GM12878 (cell line): ENCODE data around the gene FBXO42. TPM values are rescaled to one million over a fixed set of nuclear protein-coding genes. Genes with fewer than 3 reads are reported as not detected.

Experiments
- ATAC-seq: fragments of 200-7000 bp; cut with Tn5 transposase; 3 replicates; pipeline ENCODE4 v1.9.1; 2020; ENCODE audit warnings: mild to moderate bottlenecking, moderate library complexity
- BruUV-seq: library from RNA; stranded (reverse); fragments of 400-500 nt; replicated peaks from 2 replicates; lab custom pipeline; 2021; lab: Mats Ljungman, UMichigan
- CTCF ChIA-PET: fragments of 300-600 bp; sonication (Branson Sonifier 250); formaldehyde crosslinking; extraction: SDS; loops from one replicate; lab custom pipeline; 2021; ENCODE audit warnings: inconsistent platforms; lab: Yijun Ruan, JAX
- POLR2A ChIA-PET: fragments of 350-600 bp; formaldehyde crosslinking; extraction: SDS; loops from one replicate; lab custom pipeline; 2021; ENCODE audit warnings: inconsistent platforms; lab: Charles Lee
- RAD21 ChIA-PET: fragments of 300-600 bp; sonication (Branson Sonifier 250); formaldehyde crosslinking; loops from one replicate; lab custom pipeline; 2023; ENCODE audit warnings: antibody characterized with exemption; ENCODE audit not compliant: unreplicated experiment; lab: Charles Lee
- SMC1A ChIA-PET: fragments of 300-600 bp; sonication (Branson Sonifier 250); formaldehyde crosslinking; loops from one replicate; lab custom pipeline; 2023; ENCODE audit not compliant: unreplicated experiment, uncharacterized antibody; lab: Charles Lee
- DNase-seq: peaks from one replicate; pipeline ENCODE4 v3.0.0-alpha.2; 2011; ENCODE audit warnings: low read depth, low spot score
- FAIRE-seq: peaks from 3 replicates; lab custom pipeline; 2011; peaks lifted over from hg19 to GRCh38; lab: Jason Lieb, UNC
- H2AFZ ChIP-seq: 2 replicates; pipeline ENCODE4 v1.6.0; 2011; ENCODE audit warnings: low read depth, low read length, control low read depth; ENCODE audit not compliant: control insufficient read depth
- H3K27ac ChIP-seq: 2 replicates; pipeline ENCODE4 v1.5.1; 2011; ENCODE audit warnings: control low read depth; ENCODE audit not compliant: control insufficient read depth, insufficient read depth
- H3K27me3 ChIP-seq, 2 experiments: replicated peaks in 1 of 2; 2 replicates each; pipeline versions ENCODE4 v1.6.0 to v1.6.1; 2011; ENCODE audit warnings: low read length in 1 of 2; ENCODE audit not compliant: control insufficient read depth in 2 of 2, insufficient read depth in 2 of 2
- H3K36me3 ChIP-seq, 2 experiments: 2 replicates each; pipeline ENCODE4 v1.5.1; 2011; ENCODE audit warnings: low read length in 1 of 2; ENCODE audit not compliant: control insufficient read depth in 2 of 2, insufficient read depth in 2 of 2
- H3K4me1 ChIP-seq: 2 replicates; pipeline ENCODE4 v1.6.1; 2011; ENCODE audit warnings: mild to moderate bottlenecking, low read length, moderate library complexity, mixed read lengths; ENCODE audit not compliant: control insufficient read depth, insufficient read depth
- H3K4me2 ChIP-seq: 2 replicates; pipeline ENCODE4 v1.6.0; 2011; ENCODE audit warnings: control low read depth; ENCODE audit not compliant: control insufficient read depth, insufficient read depth
- H3K4me3 ChIP-seq: fragments of 200-600 bp; sonication (generic); 2 replicates; pipeline ENCODE4 v1.5.1; 2016
- H3K79me2 ChIP-seq: 2 replicates; pipeline ENCODE4 v1.6.0; 2011; ENCODE audit warnings: low read length; ENCODE audit not compliant: control insufficient read depth, insufficient read depth
- H3K9ac ChIP-seq: 2 replicates; pipeline ENCODE4 v1.8.0; 2011; ENCODE audit warnings: low read length, control low read depth, mixed read lengths; ENCODE audit not compliant: control insufficient read depth, insufficient read depth
- H3K9me3 ChIP-seq: replicated peaks from 3 replicates; pipeline ENCODE4 v1.5.1; 2011; ENCODE audit warnings: mild to moderate bottlenecking, low read length; ENCODE audit not compliant: control insufficient read depth, insufficient read depth
- H4K20me1 ChIP-seq: 2 replicates; pipeline ENCODE4 v1.6.0; 2011; ENCODE audit not compliant: control insufficient read depth, insufficient read depth
- DPF2 ChIP-seq: fragments of 450-650 bp; IDR thresholded peaks from 2 replicates; pipeline ENCODE4 v1.6.1; 2017; ENCODE audit warnings: mild to moderate bottlenecking
- E2F4 ChIP-seq: IDR thresholded peaks from 2 replicates; pipeline ENCODE4 v1.6.1; 2012; ENCODE audit warnings: low read depth, low read length, improper control_type of control experiment
- E2F8 ChIP-seq: fragments of 450-650 bp; IDR thresholded peaks from 2 replicates; pipeline ENCODE4 v1.6.1; 2018; ENCODE audit warnings: mild to moderate bottlenecking, low read depth, moderate library complexity; ENCODE audit not compliant: partially characterized antibody
- HDAC6 ChIP-seq: fragments of 200-600 bp; sonication (generic); IDR thresholded peaks from one replicate; pipeline ENCODE4 v1.8.0; 2017; ENCODE audit warnings: antibody characterized with exemption; ENCODE audit not compliant: unreplicated experiment
- KLF5 ChIP-seq: fragments of 450-650 bp; IDR thresholded peaks from 2 replicates; pipeline ENCODE4 v1.6.1; 2014; ENCODE audit warnings: mild to moderate bottlenecking; ENCODE audit not compliant: partially characterized antibody
- SMAD5 ChIP-seq: IDR thresholded peaks from 2 replicates; pipeline ENCODE4 v1.6.1; 2016; ENCODE audit warnings: antibody characterized with exemption, low read depth
- SREBF1 ChIP-seq: IDR thresholded peaks from 2 replicates; pipeline ENCODE4 v1.6.1; 2012; ENCODE audit warnings: mild to moderate bottlenecking, low read length
- ZNF24 ChIP-seq: fragments of 450-650 bp; IDR thresholded peaks from 2 replicates; pipeline ENCODE4 v1.6.1; 2017; ENCODE audit warnings: antibody characterized with exemption, mild to moderate bottlenecking
- WGBS: methylation state at CpG from one replicate; pipeline ENCODE4 v1.1.6; 2016; ENCODE audit warnings: low lambda C conversion rate; ENCODE audit not compliant: insufficient replicate concordance, insufficient coverage; ENCODE audit errors: missing lambda C conversion rate; 5-methylcytosine and 5-hydroxymethylcytosine counted together
- in situ Hi-C: fragments of 300-500 bp; cut with MboI; formaldehyde crosslinking; loops from 9 replicates; pipeline ENCODE4 v1.14.3; 2018; ENCODE audit warnings: mixed read lengths
- intact Hi-C: fragments of 100-400 bp; cut with micrococcal nuclease; formaldehyde crosslinking; loops from one replicate; pipeline ENCODE4 v1.14.2; 2022; ENCODE audit not compliant: unreplicated experiment
- polyA plus RNA-seq, 11 experiments: library from polyadenylated mRNA; depleted of rRNA in 4 of 11; unstranded in 6 of 11; stranded (reverse) in 5 of 11; fragments of >200 nt; fragmentation: Nextera tagmentation in 4 of 11; fragmentation: Illumina TruSeq in 1 of 11; extraction: Ambion mirVana in 4 of 11; extraction: Trizol in 1 of 11; gene quantifications; 1 replicate in 1 of 11; 2 replicates in 10 of 11; pipeline versions ENCODE4 v1.2.1 to v1.2.3, GENCODE V29; 2011 to 2016; ENCODE audit warnings: inconsistent platforms in 2 of 11, missing spikeins in 2 of 11, low read depth in 1 of 11
- total RNA-seq, 4 experiments: library from RNA; depleted of rRNA in 3 of 4; stranded (reverse); fragments of >200 nt in 3 of 4; fragmentation: Illumina TruSeq in 1 of 4; extraction: Trizol in 1 of 4; gene quantifications; 2 replicates each; pipeline versions ENCODE4 v1.2.1 to v1.2.3, GENCODE V29; 2013 to 2021

FBXO42 gene
- total and polyA plus RNA-seq, 10 of the 15 experiments (the other 5 are each of a cell fraction or from before 2014, with no cell fraction given): 6.1 to 23.8 (median 15.2) TPM

DNA sequence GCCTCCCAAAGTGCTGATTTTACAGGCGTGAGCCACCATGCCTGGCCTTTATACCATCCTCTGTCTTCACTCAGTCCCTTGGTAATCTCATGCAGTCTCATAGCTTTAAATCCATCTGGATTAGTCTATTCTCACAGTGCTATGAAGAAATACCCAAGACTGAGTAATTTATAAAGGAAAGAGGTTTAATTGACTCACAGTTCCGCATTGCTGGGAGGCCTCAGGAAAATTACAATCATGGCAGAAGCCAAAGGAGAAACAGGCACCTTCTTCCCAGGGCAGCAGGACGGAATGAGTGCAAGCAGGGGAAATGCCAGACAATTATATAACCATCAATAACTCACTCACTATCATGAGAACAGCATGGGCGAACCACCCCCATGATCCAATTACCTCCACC, 66.2 kb downstream of the FBXO42 start:
- Histone ChIP-seq H2AFZ (no peak overlapping the region), H3K9ac (no peak overlapping the region), H3K4me2 (no peak overlapping the region), H3K36me3 (peaks cover 2 to 11% of the 10 kb centered on the region in 2 experiments; a peak in 2 of 4 replicates), H3K9me3 (no peaks in the 10 kb centered on the region), H3K27me3 (no peaks in the 10 kb centered on the region), H3K79me2 (no peaks in the 10 kb centered on the region), H3K4me1 (no peaks in the 10 kb centered on the region), H3K4me3 (no peak overlapping the region), H4K20me1 (no peaks in the 10 kb centered on the region), H3K27ac (no peak overlapping the region)
- in situ Hi-C loops (no loop called here), intact Hi-C loops (no loop called here)
- no peak for ATAC-seq
- DNase-seq: no peak
- BruUV-seq: no TSS peak
- ChIA-PET SMC1A (interaction anchor here (1.1 kb wide), 1 partner anchor 21 kb away, joined by 3 read pairs; no protein-coding TSS in a partner anchor), POLR2A (no interaction called here), RAD21 (no interaction called here), CTCF (no interaction called here)
- WGBS: 93% methylated on average over 4 of the region's 4 CpGs
- TF ChIP-seq ZNF24 (no peak), DPF2 (no peak)
- no peak for FAIRE-seq

DNA sequence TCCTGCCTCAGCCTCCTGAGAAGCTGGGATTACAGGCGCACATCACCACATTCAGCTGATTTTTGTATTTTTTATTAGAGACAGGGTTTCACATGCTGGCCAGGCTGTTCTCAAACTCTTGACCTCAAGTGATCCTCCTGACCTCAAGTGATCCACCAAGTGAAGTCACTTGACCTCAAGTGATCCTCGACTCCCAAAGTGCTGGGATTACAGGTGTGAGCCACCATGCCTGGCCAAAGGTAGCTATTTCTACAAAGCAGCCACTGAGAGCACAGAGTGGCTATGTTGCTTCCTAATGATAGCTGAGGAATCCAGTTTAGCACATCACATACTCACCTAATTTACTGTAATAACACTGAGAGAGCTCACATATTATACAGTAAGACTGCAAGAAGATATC, 70.5 kb downstream of the FBXO42 start:
- Histone ChIP-seq H3K9ac (no peak overlapping the region), H4K20me1 (no peaks in the 10 kb centered on the region), H3K4me2 (no peak overlapping the region), H3K4me1 (no peaks in the 10 kb centered on the region), H3K27me3 (no peaks in the 10 kb centered on the region), H3K4me3 (no peak overlapping the region), H3K27ac (no peak overlapping the region), H3K36me3 (peaks cover 0 to 3% of the 10 kb centered on the region in 2 experiments; a peak in 1 of 4 replicates), H3K79me2 (no peaks in the 10 kb centered on the region), H3K9me3 (no peaks in the 10 kb centered on the region), H2AFZ (no peak overlapping the region)
- DNase-seq: no peak
- no peak for ATAC-seq
- ChIA-PET CTCF (interaction anchor here (0.6 to 0.8 kb wide), 2 partner anchors 95 to 200 kb away, joined by 3 read pairs; no protein-coding TSS in a partner anchor), RAD21 (interaction anchor here (0.7 kb wide), 1 partner anchor 24 kb away, joined by 3 read pairs; no protein-coding TSS in a partner anchor), POLR2A (no interaction called here), SMC1A (no interaction called here)
- no peak for FAIRE-seq
- BruUV-seq: no TSS peak
- TF ChIP-seq E2F8: no peak
- TF ChIP-seq E2F4: no peak
- no peak for TF ChIP-seq SREBF1
- TF ChIP-seq KLF5: no peak
- no peak for TF ChIP-seq HDAC6
- no peak for TF ChIP-seq SMAD5
- WGBS: 98% methylated on average over 2 of the region's 2 CpGs
- intact Hi-C loops (no loop called here), in situ Hi-C loops (no loop called here)
